Spleen (tissue), 11 donors: ENCODE measurements around the gene TMEM234. TPM values are rescaled to one million over a fixed set of nuclear protein-coding genes. Genes with fewer than 3 reads are reported as not detected.

Experiments
- DNase-seq: peaks from one replicate; pipeline ENCODE4 v3.0.0-alpha.2; 2020
- H3K27ac ChIP-seq, 8 donors: fragments of 200-600 bp; sonication (generic) in 7 of 8; 1 replicate in 4 of 8; 2 replicates in 4 of 8; pipeline versions ENCODE4 v1.5.0 to v1.8.0; 2016 to 2021; ENCODE audit warnings: inconsistent platforms in 4 of 8, mild to moderate bottlenecking in 4 of 8, moderate library complexity in 1 of 8
- H3K27me3 ChIP-seq, 7 donors: fragments of 200-600 bp; sonication (generic) in 6 of 7; replicated peaks in 1 of 7; 1 replicate in 4 of 7; 2 replicates in 3 of 7; pipeline versions ENCODE4 v1.5.0 to v1.8.0; 2016 to 2021; ENCODE audit warnings: inconsistent platforms in 3 of 7, mild to moderate bottlenecking in 1 of 7
- H3K36me3 ChIP-seq, 6 donors: fragments of 200-600 bp; sonication (generic) in 5 of 6; 1 replicate in 4 of 6; 2 replicates in 2 of 6; pipeline versions ENCODE4 v1.5.0 to v1.8.0; 2016 to 2021; ENCODE audit warnings: inconsistent platforms in 2 of 6
- H3K4me1 ChIP-seq, 6 donors: fragments of 200-600 bp; sonication (generic) in 5 of 6; 1 replicate in 3 of 6; 2 replicates in 3 of 6; pipeline versions ENCODE4 v1.5.0 to v1.8.0; 2016 to 2021; ENCODE audit warnings: inconsistent platforms in 3 of 6
- H3K4me3 ChIP-seq, 8 donors: fragments of 200-600 bp; sonication (generic) in 7 of 8; 1 replicate in 4 of 8; 2 replicates in 4 of 8; pipeline versions ENCODE4 v1.5.0 to v1.8.0; 2016 to 2021; ENCODE audit warnings: inconsistent platforms in 4 of 8, mild to moderate bottlenecking in 4 of 8, moderate library complexity in 2 of 8
- H3K9me3 ChIP-seq, 8 donors: fragments of 200-600 bp; sonication (generic) in 7 of 8; 1 replicate in 4 of 8; 2 replicates in 4 of 8; pipeline versions ENCODE4 v1.5.0 to v1.8.0; 2016 to 2021; ENCODE audit warnings: inconsistent platforms in 4 of 8
- POLR2A ChIP-seq, 3 donors: fragments of 450-650 bp; IDR thresholded peaks; one replicate each; pipeline ENCODE4 v1.5.1; 2017; ENCODE audit warnings: antibody characterized with exemption in 3 of 3, mild to moderate bottlenecking in 1 of 3
- POLR2AphosphoS5 ChIP-seq, 3 donors: sonication (generic); formaldehyde crosslinking; IDR thresholded peaks; one replicate each; pipeline ENCODE4 v1.5.1; 2017; ENCODE audit warnings: antibody characterized with exemption in 3 of 3
- WGBS, 5 donors: extraction: QIAGEN DNeasy Blood & Tissue Kit in 3 of 5; methylation state at CpG; one replicate each; pipeline versions ENCODE4 v1.1.5 to v1.1.7; 2013 to 2018; 5-methylcytosine and 5-hydroxymethylcytosine counted together
- intact Hi-C: fragments of 100-400 bp; cut with DNase I; formaldehyde crosslinking; loops from one replicate; pipeline ENCODE4 v1.15.0; 2023; ENCODE audit warnings: low total_unique reads
- polyA plus RNA-seq, 3 donors: library from polyadenylated mRNA; stranded (reverse); fragments of 200-250 nt; gene quantifications; one replicate each; pipeline ENCODE4 v1.2.1, GENCODE V29; 2013
- total RNA-seq, 7 donors: library from RNA; depleted of rRNA in 3 of 7; stranded (reverse); fragments of >200 nt in 3 of 7; fragmentation: NEBNext Ultra II Directional in 4 of 7; extraction: Animal tissue kit (Norgen Biotek cat#: 25700) in 4 of 7; gene quantifications; one replicate each; pipeline versions ENCODE4 v1.1.0 to v1.2.1, GENCODE V29; 2016 to 2021
- TF ChIP-seq, protein P1 (sequence below), 11 experiments: fragments of 200-600 bp in 7 of 11; fragments of 450-650 bp in 4 of 11; sonication (generic) in 4 of 11; IDR thresholded peaks in 8 of 11; conservative IDR thresholded peaks in 3 of 11; 1 replicate in 7 of 11; 2 replicates in 4 of 11; pipeline versions ENCODE4 v1.4.0 to v1.8.0; 2016 to 2021; ENCODE audit warnings: antibody characterized with exemption in 11 of 11, inconsistent platforms in 4 of 11, mild to moderate bottlenecking in 1 of 11
- donor health status: healthy with polysubstance abuse.
- donor health status: DM: no; HTN: no; CAD: no; lungs with moderate emphysema.
- donor health status: DM: no; HTN: no; CAD: no.
- donor health status: Bipolar disorder and iron deficiency.
- donor health status: healthy.
- donor health status: DM: no; HTN: no; CAD: no.
- donor health status: DM: yes; HTN: yes; CAD: no.

TMEM234 gene
- total and polyA plus RNA-seq, 10 donors, result 7.7 to 30.2 (median 21.0) TPM

DNA sequence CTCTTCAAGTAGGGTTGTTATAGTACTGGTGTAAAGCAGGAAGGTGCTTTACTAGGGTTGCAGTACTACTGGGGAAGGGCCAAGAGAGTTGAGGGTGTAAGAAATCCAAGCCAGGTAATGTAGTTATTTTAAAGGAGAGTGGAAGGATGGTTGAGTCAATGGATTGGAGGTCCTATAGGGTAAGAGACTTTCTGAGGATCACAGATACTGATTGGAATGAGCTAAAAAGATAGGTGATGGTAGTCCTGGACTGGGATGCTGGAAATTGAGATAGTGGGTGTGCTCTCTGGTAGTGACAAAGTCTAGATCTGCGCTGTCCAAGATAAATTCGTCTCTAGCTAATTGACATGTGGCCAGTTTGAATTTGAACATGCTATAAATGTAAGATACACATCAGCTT, 35.7 kb downstream of the TMEM234 start:
- intact Hi-C loops, result no loop called here
- no peaks in the 10 kb centered on the region for H3K9me3 ChIP-seq
- peaks cover 11 to 51% (median 42%) of the 10 kb centered on the region in 6 donors for H3K4me1 ChIP-seq
- TF ChIP-seq POLR2A (IDR thresholded peaks at IDR 0.05), result no peak
- no peak for TF ChIP-seq POLR2AphosphoS5 (IDR thresholded peaks at IDR 0.05)
- TF ChIP-seq, protein P1, sequence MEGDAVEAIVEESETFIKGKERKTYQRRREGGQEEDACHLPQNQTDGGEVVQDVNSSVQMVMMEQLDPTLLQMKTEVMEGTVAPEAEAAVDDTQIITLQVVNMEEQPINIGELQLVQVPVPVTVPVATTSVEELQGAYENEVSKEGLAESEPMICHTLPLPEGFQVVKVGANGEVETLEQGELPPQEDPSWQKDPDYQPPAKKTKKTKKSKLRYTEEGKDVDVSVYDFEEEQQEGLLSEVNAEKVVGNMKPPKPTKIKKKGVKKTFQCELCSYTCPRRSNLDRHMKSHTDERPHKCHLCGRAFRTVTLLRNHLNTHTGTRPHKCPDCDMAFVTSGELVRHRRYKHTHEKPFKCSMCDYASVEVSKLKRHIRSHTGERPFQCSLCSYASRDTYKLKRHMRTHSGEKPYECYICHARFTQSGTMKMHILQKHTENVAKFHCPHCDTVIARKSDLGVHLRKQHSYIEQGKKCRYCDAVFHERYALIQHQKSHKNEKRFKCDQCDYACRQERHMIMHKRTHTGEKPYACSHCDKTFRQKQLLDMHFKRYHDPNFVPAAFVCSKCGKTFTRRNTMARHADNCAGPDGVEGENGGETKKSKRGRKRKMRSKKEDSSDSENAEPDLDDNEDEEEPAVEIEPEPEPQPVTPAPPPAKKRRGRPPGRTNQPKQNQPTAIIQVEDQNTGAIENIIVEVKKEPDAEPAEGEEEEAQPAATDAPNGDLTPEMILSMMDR (IDR thresholded peaks at IDR 0.05 in 8 of 11, conservative IDR thresholded peaks at IDR 0.05 in 3 of 11), result no peak
- no peaks in the 10 kb centered on the region for H3K27me3 ChIP-seq
- no peak for DNase-seq
- 91 to 97% (median 95%) methylated on average over 2 of the region's 2 CpGs for WGBS, 5 donors
- H3K36me3 ChIP-seq, result peaks cover 4 to 100% (median 87%) of the 10 kb centered on the region in 6 donors
- H3K4me3 ChIP-seq, result no peak overlapping the region
- H3K27ac ChIP-seq, result no peak overlapping the region

DNA sequence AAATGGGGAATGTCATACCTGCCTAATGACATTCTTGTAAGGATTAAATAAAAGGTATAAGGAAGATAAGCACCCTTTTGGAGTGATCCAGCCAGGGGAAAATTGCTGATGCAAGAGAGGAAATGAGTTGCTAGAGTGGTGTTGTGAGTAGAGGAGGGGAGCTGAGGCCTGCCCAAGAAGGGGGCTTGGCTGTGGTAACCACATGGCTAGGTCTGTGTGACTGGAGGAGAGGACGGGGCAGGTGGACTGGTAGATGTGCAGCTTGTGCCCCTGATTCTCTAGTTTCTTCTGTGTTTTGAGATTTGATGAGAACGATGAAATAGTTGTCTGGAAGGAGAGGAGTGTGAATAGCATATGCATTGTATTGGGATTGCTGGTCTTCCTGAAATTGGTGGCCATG, 36.1 kb downstream of the TMEM234 start:
- TF ChIP-seq, protein P1 (IDR thresholded peaks at IDR 0.05 in 8 of 11, conservative IDR thresholded peaks at IDR 0.05 in 3 of 11), result no peak
- TF ChIP-seq POLR2AphosphoS5 (IDR thresholded peaks at IDR 0.05), result no peak
- WGBS, 5 donors, result 85 to 97% (median 87%) methylated on average over 2 of the region's 2 CpGs
- H3K27ac ChIP-seq, result no peak overlapping the region
- H3K4me1 ChIP-seq, result peaks cover 14 to 55% (median 46%) of the 10 kb centered on the region in 6 donors
- no peak for DNase-seq
- intact Hi-C loops, result no loop called here
- H3K4me3 ChIP-seq, result no peak overlapping the region
- no peaks in the 10 kb centered on the region for H3K27me3 ChIP-seq
- H3K36me3 ChIP-seq, result peaks cover 4 to 100% (median 85%) of the 10 kb centered on the region in 6 donors
- H3K9me3 ChIP-seq, result no peaks in the 10 kb centered on the region

DNA sequence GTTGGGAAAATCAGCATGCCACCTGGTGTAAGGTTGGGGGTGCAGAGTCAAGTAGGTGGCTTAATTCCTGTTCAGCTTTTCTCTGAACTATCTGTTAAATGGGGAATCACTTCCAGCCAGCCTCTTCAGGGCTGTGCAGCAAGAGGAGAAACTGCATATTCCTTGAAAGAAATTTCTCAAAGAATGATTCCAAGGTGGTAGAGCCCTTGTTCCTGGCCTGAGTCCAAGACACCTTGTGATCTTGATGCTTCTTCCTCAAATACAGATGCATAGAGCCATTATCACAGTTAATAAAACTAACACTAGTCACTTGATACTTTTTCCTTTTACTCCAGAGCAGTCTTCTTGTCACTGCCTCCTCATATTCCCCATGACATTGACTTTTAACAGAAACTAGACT, 37.5 kb downstream of the TMEM234 start:
- Histone ChIP-seq H3K4me1 (peaks cover 19 to 67% (median 56%) of the 10 kb centered on the region in 6 donors), H3K36me3 (peaks cover 0 to 87% (median 71%) of the 10 kb centered on the region in 6 donors), H3K27ac (no peak overlapping the region), H3K27me3 (no peaks in the 10 kb centered on the region), H3K4me3 (no peak overlapping the region), H3K9me3 (no peaks in the 10 kb centered on the region)
- TF ChIP-seq, protein P1 (IDR thresholded peaks at IDR 0.05 in 8 of 11, conservative IDR thresholded peaks at IDR 0.05 in 3 of 11), result no peak
- TF ChIP-seq POLR2AphosphoS5 (IDR thresholded peaks at IDR 0.05) (no peak), POLR2A (IDR thresholded peaks at IDR 0.05) (no peak)
- intact Hi-C loops, result no loop called here
- no peak for DNase-seq

DNA sequence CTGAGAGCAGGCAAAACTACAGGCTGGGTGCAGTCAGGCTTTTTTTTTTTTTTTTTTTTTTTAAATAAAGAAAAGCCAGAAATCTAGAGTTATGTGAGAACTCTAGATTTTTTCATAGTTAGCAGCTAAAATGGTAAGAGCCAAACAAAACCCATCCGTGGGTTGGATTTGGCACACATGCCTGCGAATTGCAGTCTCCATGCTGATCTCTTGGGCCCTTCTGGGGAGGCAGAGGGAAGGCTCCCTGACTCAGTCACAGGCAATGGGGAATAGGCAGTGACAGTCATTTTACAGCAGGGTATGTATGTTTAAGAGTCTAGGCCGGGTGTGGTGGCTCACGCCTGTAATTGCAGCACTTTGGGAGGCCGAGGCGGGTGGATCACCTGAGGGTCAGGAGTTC, 40.1 kb downstream of the TMEM234 start:
- intact Hi-C loops, result no loop called here
- H3K27ac ChIP-seq, result peak overlapping the region in 1 of 8 donors; percentile 96
- H3K9me3 ChIP-seq, result no peaks in the 10 kb centered on the region
- no peaks in the 10 kb centered on the region for H3K27me3 ChIP-seq
- no peak for TF ChIP-seq POLR2AphosphoS5 (IDR thresholded peaks at IDR 0.05)
- TF ChIP-seq, protein P1 (IDR thresholded peaks at IDR 0.05 in 8 of 11, conservative IDR thresholded peaks at IDR 0.05 in 3 of 11), result no peak
- no peak for TF ChIP-seq POLR2A (IDR thresholded peaks at IDR 0.05)
- H3K4me3 ChIP-seq, result peak overlapping the region in 1 of 8 donors; percentile 80
- DNase-seq, result no peak
- H3K36me3 ChIP-seq, result peaks cover 0 to 61% (median 46%) of the 10 kb centered on the region in 6 donors
- WGBS, 5 donors, result 89 to 96% (median 90%) methylated on average over 6 of the region's 6 CpGs
- H3K4me1 ChIP-seq, result peaks cover 23 to 80% (median 67%) of the 10 kb centered on the region in 6 donors
